KOPT-K1 (cell line): ENCODE measurements around the gene PBXIP1.
A peak's percentile ranks its signal among the peaks of the same experiment; 100 is the strongest.

Source experiments
- H3K27ac ChIP-seq: fragments of 200-600 bp; sonication (generic); 2 replicates; pipeline ENCODE4 v1.5.1; 2016; ENCODE audit warnings: antibody characterized with exemption, mild to moderate bottlenecking, low read depth, low read length; ENCODE audit not compliant: poor library complexity, severe bottlenecking
- H3K36me3 ChIP-seq: fragments of 200-600 bp; sonication (generic); 2 replicates; pipeline ENCODE4 v1.5.1; 2017; ENCODE audit warnings: antibody characterized with exemption, mild to moderate bottlenecking, low read length, moderate library complexity; ENCODE audit not compliant: insufficient read depth
- H3K9me3 ChIP-seq: fragments of 200-600 bp; sonication (generic); 2 replicates; pipeline ENCODE4 v1.5.1; 2017; ENCODE audit warnings: antibody characterized with exemption, low read length, mild to moderate bottlenecking; ENCODE audit not compliant: insufficient read depth, poor library complexity, severe bottlenecking

The PBXIP1 gene

GRCh38 chr1:154957091-154957657 lies 1.3 kb upstream of the PBXIP1 start:
- Histone ChIP-seq H3K36me3 (peaks cover 23% of the 10 kb centered on the region), H3K9me3 (no peaks in the 10 kb centered on the region), H3K27ac (peak overlapping the region; percentile 94)

GRCh38 chr1:154956544-154956941 lies 644 bp upstream of the PBXIP1 start:
- H3K27ac ChIP-seq: peak overlapping the region; percentile 94
- no peaks in the 10 kb centered on the region for H3K9me3 ChIP-seq
- H3K36me3 ChIP-seq: peaks cover 23% of the 10 kb centered on the region

- Histone ChIP-seq H3K27ac (peak overlapping the region; percentile 94), H3K36me3 (peaks cover 32% of the 10 kb centered on the region), H3K9me3 (no peaks in the 10 kb centered on the region)
Observed at GRCh38 chr1:154955039-154955717, 721 bp downstream of the PBXIP1 start.

- Histone ChIP-seq H3K9me3 (no peaks in the 10 kb centered on the region), H3K27ac (peak overlapping the region; percentile 94), H3K36me3 (peaks cover 29% of the 10 kb centered on the region)
Observed at GRCh38 chr1:154954541-154954940, 1.4 kb downstream of the PBXIP1 start.

- Histone ChIP-seq H3K9me3 (no peaks in the 10 kb centered on the region), H3K36me3 (peaks cover 22% of the 10 kb centered on the region), H3K27ac (peak overlapping the region; percentile 94)
Observed at GRCh38 chr1:154953611-154954038, 2.3 kb downstream of the PBXIP1 start.

- H3K36me3 ChIP-seq: peaks cover 22% of the 10 kb centered on the region
- no peaks in the 10 kb centered on the region for H3K9me3 ChIP-seq
- peak overlapping the region; percentile 94 for H3K27ac ChIP-seq
Observed at GRCh38 chr1:154952664-154953063, 3.2 kb downstream of the PBXIP1 start.

- Histone ChIP-seq H3K36me3 (peaks cover 24% of the 10 kb centered on the region), H3K27ac (peak overlapping the region; percentile 94), H3K9me3 (no peaks in the 10 kb centered on the region)
Observed at GRCh38 chr1:154951901-154952657, 3.8 kb downstream of the PBXIP1 start.

GRCh38 chr1:154948079-154948478 lies 7.8 kb downstream of the PBXIP1 start:
- no peak overlapping the region for H3K27ac ChIP-seq
- peaks cover 51% of the 10 kb centered on the region for H3K36me3 ChIP-seq
- no peaks in the 10 kb centered on the region for H3K9me3 ChIP-seq

GRCh38 chr1:154945962-154946850 lies 9.7 kb downstream of the PBXIP1 start:
- peaks cover 50% of the 10 kb centered on the region for H3K36me3 ChIP-seq
- no peak overlapping the region for H3K27ac ChIP-seq
- no peaks in the 10 kb centered on the region for H3K9me3 ChIP-seq

- Histone ChIP-seq H3K27ac (no peak overlapping the region), H3K36me3 (peaks cover 42% of the 10 kb centered on the region), H3K9me3 (no peaks in the 10 kb centered on the region)
Observed at GRCh38 chr1:154945160-154945961, 10.5 kb downstream of the PBXIP1 start.

- peaks cover 41% of the 10 kb centered on the region for H3K36me3 ChIP-seq
- H3K27ac ChIP-seq: peak overlapping the region; percentile 11
- H3K9me3 ChIP-seq: no peaks in the 10 kb centered on the region
Observed at GRCh38 chr1:154944401-154945159, 11.3 kb downstream of the PBXIP1 start.

- H3K9me3 ChIP-seq: no peaks in the 10 kb centered on the region
- H3K27ac ChIP-seq: peak overlapping the region; percentile 92
- peaks cover 41% of the 10 kb centered on the region for H3K36me3 ChIP-seq
Observed at GRCh38 chr1:154943649-154944400, 12.1 kb downstream of the PBXIP1 start.
